ENCODE data around the gene PNPLA2.

PNPLA2 gene

DNA sequence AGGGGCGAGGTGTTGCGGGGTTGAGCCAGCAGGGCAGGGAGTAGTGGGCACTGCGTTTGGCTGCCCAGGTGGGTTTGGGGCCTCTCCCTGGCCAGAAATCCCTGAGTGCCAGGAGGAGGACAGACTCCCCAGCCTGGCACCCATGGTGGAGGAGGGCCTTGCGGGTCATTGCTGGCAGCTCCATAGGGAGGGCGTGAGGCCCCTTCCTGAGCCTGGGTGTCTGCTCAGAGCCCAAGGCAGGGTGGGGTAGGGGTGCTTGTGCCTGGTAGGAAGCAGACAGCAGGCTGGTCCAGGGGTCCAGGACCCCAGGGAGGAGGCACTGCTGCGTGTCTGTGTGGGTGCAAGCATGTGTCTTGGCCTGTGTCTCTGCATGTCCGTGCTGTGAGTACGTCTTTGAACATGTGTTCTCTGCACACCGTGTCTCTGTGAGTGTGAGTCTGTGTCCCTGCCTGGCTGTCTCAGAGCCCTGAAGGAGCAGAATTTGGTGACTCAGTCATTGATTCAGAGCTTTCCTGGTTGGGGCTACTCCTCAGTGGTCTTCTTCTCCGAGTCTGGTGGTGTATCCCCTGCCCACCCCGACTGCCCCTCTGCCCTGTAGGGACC lies 27.9 kb downstream of the PNPLA2 start:
- DNase-seq, result no peak

DNA sequence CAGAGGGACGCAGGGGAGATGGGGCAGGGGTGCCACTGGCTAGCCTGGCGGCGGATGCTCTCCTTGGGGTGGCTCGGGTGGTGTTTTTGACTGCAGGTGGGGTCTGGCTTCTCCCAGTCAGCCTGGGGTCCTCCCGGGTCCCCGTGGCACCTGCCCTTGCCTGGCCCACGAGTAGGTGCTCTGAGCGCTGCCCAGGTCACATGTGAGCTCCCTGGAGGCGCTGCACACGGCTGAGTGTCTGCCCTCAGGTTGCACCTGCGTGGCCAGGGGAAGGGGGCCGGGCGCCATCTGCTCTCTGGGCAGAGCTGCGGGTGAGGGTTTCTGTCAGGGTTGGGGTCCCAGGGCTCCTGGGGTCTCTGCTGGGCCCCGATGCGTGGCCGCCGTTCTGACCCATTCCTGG lies 29.2 kb downstream of the PNPLA2 start:
- DNase-seq, result no peak

DNA sequence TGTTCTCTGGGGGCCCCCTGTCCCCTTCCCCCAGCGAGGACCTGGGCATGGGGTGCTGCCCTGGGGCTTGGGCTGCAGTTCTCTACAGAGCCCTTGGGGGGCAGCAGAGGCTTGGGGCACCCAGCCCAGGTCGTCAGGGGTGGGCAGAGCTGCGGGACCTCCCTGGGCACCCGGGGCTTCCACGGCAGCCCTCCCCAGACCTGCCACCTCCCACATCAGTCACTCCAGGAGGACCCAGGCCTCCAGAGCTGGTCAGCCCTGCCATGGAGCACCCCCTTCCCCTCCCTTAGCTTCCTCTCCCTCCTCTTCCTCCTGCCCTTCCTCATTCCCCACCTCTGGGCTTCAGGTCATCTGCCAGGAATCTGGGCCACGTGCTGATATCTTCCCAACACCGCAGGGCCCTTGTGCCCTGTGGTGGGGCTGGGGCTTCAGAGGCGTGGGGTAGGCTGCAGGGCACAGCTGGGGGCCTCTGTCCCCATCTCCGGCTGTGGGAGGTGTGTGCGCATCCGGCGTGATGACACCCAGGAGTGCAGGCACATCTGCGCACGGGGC lies 29.7 kb downstream of the PNPLA2 start:
- DNase-seq, result peak; percentile 21

DNA sequence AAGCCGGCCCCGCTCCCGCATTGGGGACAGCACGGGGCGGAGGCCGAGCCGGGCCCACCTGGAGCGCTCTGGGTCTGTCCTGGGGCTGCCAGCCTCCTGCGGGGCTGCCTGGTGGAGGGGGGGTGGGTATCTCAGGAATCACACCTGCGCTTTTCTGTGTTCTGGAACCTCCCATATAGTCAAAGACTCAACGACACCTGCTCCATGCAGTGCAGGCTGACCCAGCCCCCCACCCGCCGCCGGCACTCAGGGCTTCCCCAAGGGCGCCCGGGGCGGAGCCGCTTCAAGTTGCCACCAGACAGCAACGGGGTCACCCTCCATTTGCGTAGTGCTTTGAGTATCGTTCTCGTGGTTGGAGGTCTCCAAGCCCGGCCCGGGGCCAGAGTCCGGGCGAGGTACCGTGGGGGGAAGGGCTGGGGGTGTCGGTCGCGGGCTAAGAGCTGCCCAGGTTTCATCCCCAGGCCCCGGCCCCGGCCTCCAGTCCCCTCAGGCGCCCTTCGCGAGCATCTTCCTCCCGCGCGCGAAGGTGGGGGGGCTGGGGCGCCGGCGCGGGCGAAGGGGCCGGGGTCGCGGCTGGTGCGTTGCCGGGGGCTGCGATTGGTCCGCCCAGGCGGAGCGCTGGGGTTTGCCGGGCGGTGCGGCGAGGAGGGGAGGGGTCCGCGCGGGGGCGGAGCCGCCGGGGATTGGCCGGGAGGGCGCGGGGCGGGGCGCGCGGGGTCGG lies 30.6 kb downstream of the PNPLA2 start:
- no peak for DNase-seq

DNA sequence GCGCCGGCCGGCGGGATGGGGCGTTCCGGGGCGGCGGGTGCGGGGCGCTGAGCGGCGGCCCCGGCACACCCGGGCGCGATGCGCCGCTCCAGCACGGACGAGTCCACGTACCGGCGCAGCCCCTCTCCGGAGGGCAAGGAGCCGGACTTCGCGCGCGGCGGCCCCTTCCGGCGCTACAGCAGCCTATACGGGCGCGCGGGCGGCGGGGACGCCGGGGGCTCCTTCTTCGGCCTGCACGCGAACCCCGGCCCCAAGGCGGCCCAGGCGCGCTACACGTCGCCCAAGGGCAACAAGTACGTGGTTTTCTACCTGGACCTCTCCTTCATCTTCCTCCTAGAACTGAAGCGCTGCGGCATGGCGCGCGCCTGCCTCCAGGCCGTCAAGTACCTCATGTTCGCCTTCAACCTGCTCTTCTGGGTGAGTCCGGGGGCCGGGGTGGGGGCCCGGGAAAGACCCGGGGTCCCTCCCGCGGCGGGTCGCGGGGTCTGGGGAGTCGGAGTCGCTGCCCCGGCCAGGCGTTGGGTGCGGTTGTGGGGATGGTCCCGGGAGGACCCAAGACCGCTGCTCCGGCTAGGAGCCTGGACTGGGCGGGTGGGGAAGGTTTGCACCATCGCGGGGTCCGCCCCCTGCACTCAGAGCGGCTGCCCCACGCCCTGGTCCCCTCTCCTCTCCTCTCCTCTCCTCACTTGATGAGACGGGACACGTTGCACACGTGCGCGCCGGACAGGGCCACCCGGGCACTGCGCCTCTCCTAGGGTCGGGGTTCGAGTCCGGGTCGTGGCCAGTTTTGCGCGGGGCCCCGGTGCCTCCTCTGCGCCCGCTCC lies 31.4 kb downstream of the PNPLA2 start:
- DNase-seq, result no peak

DNA sequence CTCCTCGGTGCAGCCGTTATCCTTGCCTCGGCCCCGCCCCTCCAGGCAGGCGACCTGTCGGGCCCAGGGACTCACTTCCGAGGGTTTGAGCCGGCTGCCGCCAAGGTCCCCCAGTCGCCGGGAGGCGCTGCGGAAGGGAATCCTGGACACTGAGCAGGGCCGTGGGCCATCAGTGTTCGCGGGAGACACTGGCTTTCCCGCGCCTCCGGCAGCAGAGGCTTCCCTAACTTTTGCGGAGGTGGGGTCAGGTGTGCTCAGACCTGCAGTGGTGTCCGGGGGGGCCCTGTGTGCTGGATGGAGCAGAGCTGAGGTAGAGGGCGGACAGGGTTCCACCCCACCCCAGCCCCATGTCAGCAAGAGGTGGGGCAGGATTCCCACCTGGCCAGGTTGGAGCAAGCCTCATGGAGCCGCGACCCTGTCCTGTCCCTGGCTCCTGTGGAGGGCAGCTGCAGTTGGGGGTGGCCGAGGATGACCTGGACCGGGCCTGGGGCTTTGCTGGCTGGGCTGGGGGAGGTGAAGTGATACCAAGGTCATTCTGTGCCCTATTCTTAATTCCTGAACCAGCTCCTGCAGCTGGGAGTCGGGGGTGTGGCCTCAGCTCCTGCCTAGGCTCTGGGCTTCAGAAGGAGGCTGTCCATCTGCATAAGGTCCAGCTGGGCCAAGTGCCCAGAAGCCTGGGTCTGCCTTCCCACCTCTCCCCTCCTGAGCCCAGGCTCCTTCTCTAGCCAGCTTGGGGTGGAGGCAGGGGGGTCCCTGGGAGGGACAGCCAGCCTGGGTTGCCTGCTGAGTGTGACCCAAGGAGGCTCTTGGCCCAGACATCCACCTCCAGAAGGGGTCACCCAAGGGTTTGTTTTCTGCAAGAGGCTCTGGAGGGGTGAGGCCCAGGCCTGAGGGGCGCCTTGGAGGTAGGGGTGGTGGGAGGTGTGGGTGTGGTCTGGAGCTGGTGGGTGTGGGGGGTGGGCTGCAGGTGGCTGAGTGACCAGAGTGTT lies 32.4 kb downstream of the PNPLA2 start:
- no peak for DNase-seq

DNA sequence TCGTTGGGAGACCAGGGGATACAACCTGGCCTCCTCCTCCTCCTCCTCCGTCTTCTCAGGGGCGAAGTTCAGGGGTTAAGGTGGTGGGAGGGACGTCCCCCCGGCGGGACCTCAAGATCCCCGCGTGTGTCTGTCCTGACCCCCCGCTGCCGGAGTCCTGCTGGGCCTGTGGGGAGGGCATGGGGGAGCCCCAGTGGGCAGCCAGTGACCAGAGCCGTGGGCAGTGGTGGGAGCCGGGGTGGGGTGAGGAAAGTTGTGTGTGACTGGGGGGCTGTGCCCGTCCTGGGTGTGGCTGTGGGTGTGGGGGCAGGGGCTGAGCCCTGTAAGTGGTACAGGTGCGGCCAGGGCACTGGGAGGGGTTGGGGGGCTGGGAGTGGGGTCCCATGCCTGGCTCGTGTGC lies 34.0 kb downstream of the PNPLA2 start:
- DNase-seq, result no peak

DNA sequence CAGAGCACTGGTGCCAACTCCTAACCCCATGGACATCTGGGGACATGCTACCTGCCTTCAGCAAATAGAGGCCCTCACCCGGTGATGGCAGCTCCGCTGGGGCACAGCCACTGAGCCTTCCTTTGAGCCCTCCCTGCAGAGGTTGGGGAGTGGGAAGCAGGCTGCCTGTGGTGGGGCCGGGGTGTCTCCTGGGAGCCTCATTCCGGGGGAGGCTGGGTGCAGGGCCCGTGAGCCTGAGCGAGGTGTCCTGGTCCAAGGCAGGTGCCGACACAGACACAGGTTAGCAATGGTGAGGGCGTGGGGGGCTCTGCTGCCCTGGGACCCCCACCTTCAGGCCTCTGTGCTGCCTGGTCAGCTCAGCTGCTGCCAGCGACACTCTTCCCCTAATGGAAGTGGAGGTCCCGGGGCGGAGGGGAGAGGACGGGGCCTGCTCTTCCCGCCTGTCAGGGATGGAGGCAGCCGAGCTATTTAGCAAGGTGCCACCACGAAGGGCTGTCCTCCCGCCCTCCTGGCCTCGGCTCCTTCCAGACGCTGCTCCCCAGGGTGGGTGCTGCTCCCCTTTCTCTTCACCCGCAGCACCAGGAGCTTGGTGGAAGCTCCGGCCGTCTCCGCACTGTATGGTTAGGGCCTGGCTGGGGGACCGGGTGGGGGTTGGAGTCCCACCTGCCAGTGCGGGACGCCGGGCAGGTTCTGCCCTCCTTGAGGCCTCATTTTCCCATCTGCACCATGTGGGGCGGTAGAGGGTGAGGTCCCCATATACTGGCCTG lies 35.2 kb downstream of the PNPLA2 start:
- DNase-seq, result no peak

DNA sequence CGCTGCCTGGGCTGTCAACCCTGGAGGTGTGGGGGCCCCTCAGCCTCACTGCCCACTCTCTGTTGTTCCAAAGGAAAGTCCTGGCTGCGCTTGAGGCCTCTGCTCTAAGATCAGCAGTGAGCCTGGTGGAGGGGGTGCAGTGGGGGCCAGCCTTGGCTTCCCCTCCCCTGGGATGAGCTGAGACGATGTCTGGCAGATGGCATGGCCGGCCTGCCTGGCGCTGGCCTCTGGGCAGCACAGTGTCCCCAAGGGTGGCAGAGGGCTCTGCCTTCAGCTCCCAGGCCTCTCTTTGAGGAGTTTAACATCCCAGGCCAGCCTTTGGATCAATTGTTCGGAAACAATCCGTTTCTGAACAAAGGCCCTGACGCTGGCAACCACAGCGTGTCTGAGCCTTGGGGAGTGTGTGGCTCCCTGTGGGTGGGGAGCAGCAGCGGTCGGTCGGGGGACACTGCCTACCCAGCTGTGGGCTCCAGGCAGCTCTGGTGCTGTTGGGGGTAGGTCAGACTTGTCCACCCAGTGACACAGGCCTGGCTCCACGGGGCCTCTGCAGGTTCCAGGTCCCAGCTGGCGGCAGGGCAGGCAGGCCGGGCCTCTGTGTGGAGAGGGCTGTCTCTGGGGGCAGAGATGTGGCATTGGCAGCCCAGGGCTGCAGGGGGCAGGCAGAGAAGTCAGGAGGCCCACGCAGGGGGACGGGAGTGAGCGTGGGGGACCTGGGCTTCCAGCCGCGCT lies 36.1 kb downstream of the PNPLA2 start:
- no peak for DNase-seq

DNA sequence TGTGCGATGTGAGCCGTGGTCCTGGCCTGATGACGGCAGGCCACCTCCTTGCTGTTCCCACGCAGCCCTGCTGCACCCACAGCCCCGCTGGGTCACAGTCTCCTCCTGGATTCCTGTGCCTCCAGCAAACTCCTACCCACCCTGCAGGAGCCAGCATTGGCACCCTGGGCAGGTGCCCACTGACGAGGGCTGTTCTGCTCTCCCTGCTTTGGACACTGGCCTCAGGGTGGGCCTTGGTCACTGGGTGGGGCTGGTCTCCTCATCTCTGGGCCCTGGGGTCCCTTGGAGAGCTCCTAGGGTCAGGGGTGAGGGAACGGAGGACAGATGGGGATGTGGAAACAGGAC lies 36.6 kb downstream of the PNPLA2 start:
- DNase-seq, result no peak

DNA sequence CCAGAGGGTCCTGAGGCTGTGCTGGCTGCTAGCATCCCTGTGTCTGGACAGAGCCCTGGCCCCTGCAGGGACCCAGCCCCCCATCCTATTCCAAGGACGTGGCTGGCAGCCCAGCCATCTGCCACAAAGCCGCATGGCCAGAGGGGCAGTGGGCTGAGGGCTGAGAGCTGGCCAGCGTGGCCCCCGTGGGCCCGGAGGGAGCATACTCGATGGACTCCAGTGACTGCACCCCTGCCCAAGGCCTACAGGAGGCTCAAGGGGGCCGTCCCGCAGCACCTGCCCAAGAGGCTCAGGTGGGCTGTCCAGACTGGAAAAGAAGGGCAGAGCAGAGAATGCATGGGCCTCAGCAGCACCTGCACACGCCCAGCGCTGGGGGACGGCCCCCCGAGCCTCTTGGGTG lies 37.1 kb downstream of the PNPLA2 start:
- DNase-seq, result no peak

DNA sequence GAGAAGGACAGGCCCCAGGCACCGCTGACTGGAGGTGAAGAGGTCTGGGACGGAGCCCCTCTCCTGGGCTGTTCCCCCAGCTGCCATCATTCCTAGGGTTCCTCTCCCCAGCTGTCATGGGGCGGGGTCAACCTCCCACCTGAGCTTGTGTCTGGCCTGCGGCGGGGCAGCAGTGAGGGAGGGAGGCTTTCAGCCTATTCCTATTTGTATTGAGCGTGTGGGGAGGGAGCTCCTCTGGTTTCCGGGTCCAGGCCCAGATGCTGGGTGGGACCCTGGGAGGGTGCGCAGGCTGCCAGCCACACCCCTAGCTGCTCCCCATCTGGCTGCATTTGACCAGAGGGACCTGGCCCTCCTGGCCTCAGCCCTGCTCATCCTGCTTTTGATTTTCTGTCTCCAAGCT lies 37.7 kb downstream of the PNPLA2 start:
- no peak for DNase-seq

DNA sequence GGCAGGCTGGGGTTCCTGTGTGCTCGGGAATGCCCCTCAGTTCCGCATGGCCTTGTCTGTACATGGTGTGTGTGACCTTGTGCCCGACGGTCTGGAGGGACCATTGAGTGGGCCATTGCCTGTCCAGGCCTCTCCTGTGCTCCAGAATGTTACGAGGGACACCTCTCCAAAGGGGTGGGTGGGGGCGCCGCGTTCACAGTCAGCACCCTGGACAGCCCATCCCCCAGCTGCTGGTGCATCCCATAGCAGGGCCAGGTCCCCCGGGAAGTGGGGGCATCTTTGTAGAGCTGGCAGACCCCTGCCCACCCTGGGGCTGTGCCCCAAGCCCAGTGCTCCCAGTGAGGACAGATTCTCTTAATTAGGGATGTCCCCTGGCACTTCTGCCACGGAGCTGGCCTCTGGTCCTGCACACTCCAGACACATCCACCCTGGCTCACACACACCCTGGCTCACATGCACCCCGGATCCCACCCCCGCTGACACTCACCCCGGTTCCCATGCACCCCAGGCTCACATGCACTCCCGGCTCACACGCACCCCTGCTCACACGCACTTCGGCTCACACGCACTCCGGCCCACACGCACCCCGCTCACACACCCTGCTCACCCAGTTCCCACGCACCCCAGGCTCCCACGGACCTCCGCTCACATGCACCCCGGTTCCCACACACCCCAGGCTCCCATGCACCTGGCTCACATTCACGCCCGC lies 39.5 kb downstream of the PNPLA2 start:
- DNase-seq, result no peak

DNA sequence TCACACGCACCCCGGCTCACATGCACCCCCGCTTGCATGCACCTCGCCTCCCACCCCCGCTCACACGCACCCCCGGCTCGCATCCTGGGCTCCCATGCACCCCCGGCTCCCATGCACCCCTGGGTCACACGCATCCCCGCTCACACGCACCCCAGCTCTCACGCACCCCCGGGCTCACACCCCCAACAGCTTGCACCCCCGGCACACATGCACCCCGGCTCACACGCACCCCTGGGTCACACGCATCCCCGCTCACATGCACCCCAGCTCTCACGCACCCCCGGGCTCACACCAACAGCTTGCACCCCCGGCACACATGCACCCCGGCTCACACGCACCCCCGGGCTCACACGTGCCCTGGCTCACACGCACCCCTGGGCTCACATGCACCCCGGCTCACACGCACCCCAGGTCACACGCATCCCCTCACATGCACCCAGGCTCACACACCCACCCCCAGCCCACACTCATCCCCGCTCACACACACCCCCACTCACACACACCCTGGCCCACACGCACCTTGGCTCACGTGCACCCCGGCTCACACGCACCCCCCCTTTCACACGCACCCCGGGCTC lies 40.1 kb downstream of the PNPLA2 start:
- no peak for DNase-seq

DNA sequence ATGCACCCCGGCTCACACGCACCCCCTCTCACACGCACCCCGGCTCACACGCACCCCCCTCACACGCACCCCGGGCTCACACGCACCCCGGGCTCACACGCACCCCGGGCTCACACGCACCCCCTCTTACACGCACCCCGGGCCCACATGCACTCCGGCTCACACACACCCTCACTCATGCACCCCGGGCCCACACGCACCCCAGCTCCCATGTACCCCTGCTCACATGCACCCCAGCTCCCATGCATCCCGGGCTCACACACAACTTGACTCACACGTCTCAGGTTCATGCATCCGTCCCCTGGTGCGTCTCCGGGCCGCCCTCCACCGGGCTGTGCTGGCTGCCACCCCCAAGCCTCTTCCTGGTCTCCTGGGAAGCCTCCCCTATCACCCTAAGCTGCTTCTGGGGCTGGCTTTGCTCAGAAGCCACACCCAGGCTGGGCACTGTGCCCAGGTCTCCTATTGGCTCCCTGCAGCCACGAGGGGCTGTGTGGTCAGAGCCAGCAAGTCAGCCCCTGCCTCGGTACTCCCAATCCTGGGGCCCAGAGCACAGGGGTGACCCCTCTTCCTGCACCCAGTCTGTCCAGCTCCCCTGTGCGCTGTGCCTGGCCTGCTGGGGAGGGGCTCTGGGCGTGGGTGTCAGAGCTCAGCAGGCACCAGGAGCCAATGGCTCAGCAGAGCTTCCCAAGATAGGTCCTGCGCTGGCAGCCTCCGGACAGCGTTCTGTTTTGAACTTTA lies 40.8 kb downstream of the PNPLA2 start:
- DNase-seq, result peak; percentile 64

DNA sequence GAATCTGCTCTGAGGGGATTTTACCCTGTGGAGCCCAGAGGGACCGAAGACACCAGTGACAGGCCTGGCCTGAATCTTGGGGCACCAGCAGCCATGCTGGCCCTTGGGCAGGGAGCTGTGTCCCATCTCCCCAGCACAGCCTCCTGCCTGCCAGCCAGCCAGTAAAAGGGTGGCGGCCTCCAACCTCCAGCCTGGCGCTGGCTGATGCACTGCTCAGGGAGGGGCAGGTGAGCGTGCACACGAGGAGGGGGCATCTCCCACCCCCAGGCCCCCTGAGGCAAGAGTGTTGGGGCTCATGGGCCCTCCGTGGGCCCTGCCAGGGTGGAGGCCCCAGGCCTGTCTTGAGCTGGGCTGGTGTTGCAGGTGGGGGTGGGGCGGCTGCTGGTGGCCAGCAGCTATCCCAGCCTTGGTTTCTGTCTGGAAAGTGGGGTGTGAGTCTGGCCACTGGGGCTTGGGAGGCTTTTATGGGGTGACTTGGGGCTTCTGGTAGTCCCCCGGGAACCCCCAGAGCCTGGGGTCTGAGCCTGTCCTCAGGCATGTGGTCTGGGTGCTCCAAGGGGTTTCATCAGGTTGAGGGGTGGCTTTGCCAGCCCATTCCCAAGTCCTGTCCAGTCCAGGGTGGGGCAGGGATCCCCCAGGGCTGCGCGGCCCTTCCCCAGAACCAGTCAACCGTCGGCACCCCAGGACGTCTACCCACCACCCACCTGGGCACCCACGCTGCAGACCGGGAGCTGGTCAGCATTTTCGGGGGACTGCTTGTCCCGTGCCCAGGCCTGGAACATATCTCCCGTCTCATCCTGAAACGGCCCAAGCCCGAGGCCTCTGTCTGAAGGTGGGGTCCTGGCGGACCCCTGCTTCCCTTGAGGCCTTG lies 41.8 kb downstream of the PNPLA2 start:
- no peak for DNase-seq

DNA sequence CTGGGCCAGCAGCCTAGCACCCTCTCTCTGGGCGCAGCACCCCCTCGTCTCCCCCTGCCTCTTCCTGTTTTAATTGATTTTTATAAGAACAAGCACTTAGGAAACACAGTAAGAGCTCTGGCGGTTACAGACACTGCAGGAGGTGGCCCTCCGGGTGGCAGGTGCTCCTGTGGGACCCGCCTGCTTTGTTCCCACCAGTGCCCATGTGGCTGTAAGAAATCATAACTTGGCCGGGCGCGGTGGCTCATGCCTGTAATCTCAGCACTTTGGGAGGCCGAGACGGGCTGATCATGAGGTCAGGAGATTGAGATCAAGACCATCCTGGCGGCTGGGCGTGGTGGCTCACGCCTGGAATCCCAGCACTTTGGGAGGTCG lies 42.4 kb downstream of the PNPLA2 start:
- DNase-seq, result no peak

DNA sequence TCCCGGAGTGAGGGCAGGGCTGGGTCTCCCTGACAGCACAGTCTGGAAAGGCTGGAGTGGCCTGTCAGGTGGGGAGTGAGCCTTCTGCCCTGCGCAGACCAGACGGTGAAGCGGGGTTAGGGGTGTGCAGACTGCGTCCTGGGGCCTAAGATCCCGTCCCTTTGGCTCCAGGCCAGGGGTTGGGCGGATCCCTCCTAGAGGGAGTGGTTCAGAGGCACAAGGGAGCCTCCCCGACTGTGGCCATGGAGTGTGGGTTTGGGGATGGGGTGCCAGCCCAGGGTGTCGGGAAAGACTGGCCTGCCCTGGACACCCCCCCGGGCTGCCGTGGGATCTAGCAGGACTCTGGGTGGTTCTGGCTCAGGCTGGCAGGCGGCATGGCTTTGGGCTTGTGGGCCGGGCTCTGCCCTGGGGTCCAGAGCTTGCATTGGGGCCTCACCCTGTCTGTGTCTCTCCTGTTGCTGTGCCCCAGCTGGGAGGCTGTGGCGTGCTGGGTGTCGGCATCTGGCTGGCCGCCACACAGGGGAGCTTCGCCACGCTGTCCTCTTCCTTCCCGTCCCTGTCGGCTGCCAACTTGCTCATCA lies 43.5 kb downstream of the PNPLA2 start:
- DNase-seq, result no peak

All from midbrain (tissue), 1 donor.